ENCODE data around the gene ZNF165.
A peak's percentile ranks its signal among the peaks of the same experiment; 100 is the strongest.
"Not testable (repeated sequence)": the region's sequence is repeated elsewhere in the genome, so short reads cannot be mapped to it uniquely, and the experiment has no call there.

The ZNF165 gene

GRCh38 chr6:28080381-28080630 is at the start of gene ZNF165:
TSS of gene ZNF165 (plus strand) at chr6:28080568. CDS start at chr6:28085481, 4,913 bp downstream.
- DNase-seq: not testable (repeated sequence)

GRCh38 chr6:28053584-28053983 is 26.8 kb upstream of the ZNF165 start:
- no peak for DNase-seq

- no peak for DNase-seq
Measured at GRCh38 chr6:28060405-28060804, 20.0 kb upstream of the ZNF165 start.

GRCh38 chr6:28064272-28064671 is 16.1 kb upstream of the ZNF165 start:
- no peak for DNase-seq

- no peak for DNase-seq
Measured at GRCh38 chr6:28068067-28068466, 12.3 kb upstream of the ZNF165 start.

- DNase-seq: not testable (repeated sequence)
Measured at GRCh38 chr6:28070968-28071367, 9.4 kb upstream of the ZNF165 start.

GRCh38 chr6:28078050-28078449 is 2.3 kb upstream of the ZNF165 start:
- DNase-seq: no peak

GRCh38 chr6:28078836-28079235 is 1.5 kb upstream of the ZNF165 start:
- no peak for DNase-seq

- peak; percentile 94 for DNase-seq
Measured at GRCh38 chr6:28080631-28081485, 490 bp downstream of the ZNF165 start.

- no peak for DNase-seq
Measured at GRCh38 chr6:28081486-28081751, 1.1 kb downstream of the ZNF165 start.

- no peak for DNase-seq
Measured at GRCh38 chr6:28082939-28083338, 2.6 kb downstream of the ZNF165 start.

- no peak for DNase-seq
Measured at GRCh38 chr6:28089054-28089453, 8.7 kb downstream of the ZNF165 start.

GRCh38 chr6:28090917-28091586 is 10.7 kb downstream of the ZNF165 start:
- no peak for DNase-seq

GRCh38 chr6:28102222-28102621 is 21.9 kb downstream of the ZNF165 start:
- DNase-seq: not testable (repeated sequence)

GRCh38 chr6:28102699-28103098 is 22.3 kb downstream of the ZNF165 start:
- not testable (repeated sequence) for DNase-seq

- DNase-seq: peak; percentile 78
Measured at GRCh38 chr6:28104392-28105244, 24.2 kb downstream of the ZNF165 start.

GRCh38 chr6:28105245-28105639 is 24.9 kb downstream of the ZNF165 start:
- peak; percentile 36 for DNase-seq

- no peak for DNase-seq
Measured at GRCh38 chr6:28107506-28107905, 27.1 kb downstream of the ZNF165 start.

GRCh38 chr6:28111964-28112363 is 31.6 kb downstream of the ZNF165 start:
- DNase-seq: no peak

GRCh38 chr6:28115799-28116198 is 35.4 kb downstream of the ZNF165 start:
- DNase-seq: no peak

- peak; percentile 72 for DNase-seq
Measured at GRCh38 chr6:28117386-28118050, 37.1 kb downstream of the ZNF165 start.

GRCh38 chr6:28118217-28118616 is 37.8 kb downstream of the ZNF165 start:
- no peak for DNase-seq

GRCh38 chr6:28121876-28122275 is 41.5 kb downstream of the ZNF165 start:
- no peak for DNase-seq
